Aortic smooth muscle cell (primary cell): ENCODE results near the gene PCDHA5. TPM values are rescaled to one million over a fixed set of nuclear protein-coding genes. Genes with fewer than 3 reads are reported as not detected.

Experiments
- total RNA-seq: library from RNA; depleted of rRNA; stranded (reverse); fragments of >200 nt; gene quantifications from 2 replicates; pipeline ENCODE4 v1.2.3, GENCODE V29; 2014

The PCDHA5 gene
- total RNA-seq, 1 donor from 2014 or later = 0.06 TPM

Other genes with a start within 250 kb of the PCDHA5 start
- gene CD14, start 188.4 kb upstream of the PCDHA5 start, total RNA-seq = 1.6 and 2.4 TPM in 2 replicates
- gene TMCO6, start 182.2 kb upstream of the PCDHA5 start, total RNA-seq = 6.1 and 7.0 TPM in 2 replicates
- 65.8 and 88.1 TPM in 2 replicates for gene NDUFA2, start 174.0 kb upstream of the PCDHA5 start, total RNA-seq
- gene IK, start 173.8 kb upstream of the PCDHA5 start, total RNA-seq = 133 and 154 TPM in 2 replicates
- 22.3 and 30.0 TPM in 2 replicates for gene WDR55, start 156.7 kb upstream of the PCDHA5 start, total RNA-seq
- gene DND1, start 148.0 kb upstream of the PCDHA5 start, total RNA-seq = 0.13 and 0.19 TPM in 2 replicates
- gene HARS1, start 130.2 kb upstream of the PCDHA5 start, total RNA-seq = 74.6 and 92.6 TPM in 2 replicates
- 24.6 and 29.1 TPM in 2 replicates for gene HARS2, start 130.2 kb upstream of the PCDHA5 start, total RNA-seq
- gene ZMAT2, start 121.2 kb upstream of the PCDHA5 start, total RNA-seq = 67.6 and 72.0 TPM in 2 replicates
- gene PCDHA1, start 35.5 kb upstream of the PCDHA5 start, total RNA-seq = under 0.01 and 0.06 TPM in 2 replicates
- gene PCDHA2, start 26.8 kb upstream of the PCDHA5 start, total RNA-seq = 0.06 TPM in 1 of 2 replicates, not detected in the other
- 0.13 and 0.37 TPM in 2 replicates for gene PCDHA3, start 20.6 kb upstream of the PCDHA5 start, total RNA-seq
- gene PCDHA4, start 14.5 kb upstream of the PCDHA5 start, total RNA-seq = 0.26 and 0.37 TPM in 2 replicates
- 0.26 and 0.44 TPM in 2 replicates for gene PCDHA6, start 6.3 kb downstream of the PCDHA5 start, total RNA-seq
- 0.13 and 0.37 TPM in 2 replicates for gene PCDHA7, start 12.7 kb downstream of the PCDHA5 start, total RNA-seq
- gene PCDHA8, start 19.6 kb downstream of the PCDHA5 start, total RNA-seq = 0.06 TPM in 1 of 2 replicates, not detected in the other
- under 0.01 and 0.06 TPM in 2 replicates for gene PCDHA9, start 26.8 kb downstream of the PCDHA5 start, total RNA-seq
- gene PCDHA10, start 34.3 kb downstream of the PCDHA5 start, total RNA-seq = under 0.01 and 0.06 TPM in 2 replicates
- 0.06 and 0.13 TPM in 2 replicates for gene PCDHA11, start 47.3 kb downstream of the PCDHA5 start, total RNA-seq
- under 0.01 and 0.06 TPM in 2 replicates for gene PCDHA12, start 53.7 kb downstream of the PCDHA5 start, total RNA-seq
- gene PCDHA13, start 60.5 kb downstream of the PCDHA5 start, total RNA-seq = under 0.01 and 0.19 TPM in 2 replicates
- gene PCDHAC1, start 104.7 kb downstream of the PCDHA5 start, total RNA-seq = 0.06 and 0.13 TPM in 2 replicates
- gene PCDHAC2, start 144.9 kb downstream of the PCDHA5 start, total RNA-seq = 0.31 and 0.53 TPM in 2 replicates
- gene PCDHB1, start 229.8 kb downstream of the PCDHA5 start, total RNA-seq = not detected in 2 replicates